IMR-90 (cell line): Measurements from ENCODE around the gene IQCC. TPM values are rescaled to one million over a fixed set of nuclear protein-coding genes. Genes with fewer than 3 reads are reported as not detected.
A peak's percentile ranks its signal among the peaks of the same experiment; 100 is the strongest.

Source experiments
- ATAC-seq: fragments of 200-7000 bp; cut with Tn5 transposase; 2 replicates; pipeline ENCODE4 v1.9.1; 2020; ENCODE audit warnings: low read depth, mild to moderate bottlenecking, moderate library complexity
- BruUV-seq: library from RNA; stranded (reverse); fragments of 400-500 nt; replicated peaks from 2 replicates; lab custom pipeline; 2021; lab: Mats Ljungman, UMichigan
- CTCF ChIA-PET: fragments of 300-600 bp; formaldehyde crosslinking; extraction: SDS; loops from one replicate; lab custom pipeline; 2021; ENCODE audit warnings: antibody characterized with exemption; lab: Yijun Ruan, JAX
- POLR2A ChIA-PET: fragments of 300-600 bp; sonication (Branson Sonifier 250); formaldehyde crosslinking; loops from one replicate; lab custom pipeline; 2022; ENCODE audit warnings: antibody characterized with exemption; ENCODE audit not compliant: unreplicated experiment; lab: Charles Lee
- DNase-seq: peaks from one replicate; pipeline ENCODE4 v3.0.0; 2013
- H2AFZ ChIP-seq: replicated peaks from 2 replicates; pipeline ENCODE3; 2013; ENCODE audit warnings: low read length, mild to moderate bottlenecking; ENCODE audit not compliant: poor library complexity
- H2AK5ac ChIP-seq: 2 replicates; pipeline ENCODE4 v1.6.1; 2013; ENCODE audit warnings: low read depth, low read length, inconsistent platforms
- H2AK9ac ChIP-seq: replicated peaks from 2 replicates; pipeline ENCODE3; 2013; ENCODE audit warnings: mild to moderate bottlenecking, low read depth, low read length, moderate library complexity; ENCODE audit not compliant: poor library complexity
- H2BK120ac ChIP-seq: 2 replicates; pipeline ENCODE4 v1.6.1; 2013; ENCODE audit warnings: low read depth, low read length, inconsistent platforms
- H2BK15ac ChIP-seq: 3 replicates; pipeline ENCODE4 v1.6.1; 2013; ENCODE audit warnings: low read depth, low read length, inconsistent platforms
- H2BK20ac ChIP-seq: 2 replicates; pipeline ENCODE4 v1.6.1; 2013; ENCODE audit warnings: low read depth, mild to moderate bottlenecking, inconsistent platforms, low read length, moderate library complexity
- H2BK5ac ChIP-seq: 2 replicates; pipeline ENCODE4 v1.6.1; 2013; ENCODE audit warnings: mild to moderate bottlenecking, low read depth, low read length, inconsistent platforms; ENCODE audit not compliant: poor library complexity, severe bottlenecking
- H3K14ac ChIP-seq: replicated peaks from 2 replicates; pipeline ENCODE4 v1.6.1; 2013; ENCODE audit warnings: low read depth, low read length, inconsistent platforms
- H3K18ac ChIP-seq: 2 replicates; pipeline ENCODE4 v1.6.1; 2013; ENCODE audit warnings: low read depth, low read length, control low read depth
- H3K23ac ChIP-seq: 2 replicates; pipeline ENCODE4 v1.6.1; 2013; ENCODE audit warnings: low read depth, low read length, inconsistent platforms
- H3K27ac ChIP-seq: 2 replicates; pipeline ENCODE4 v1.5.1; 2013; ENCODE audit warnings: mild to moderate bottlenecking, control low read depth, low read length; ENCODE audit not compliant: insufficient read depth
- H3K27me3 ChIP-seq: 2 replicates; pipeline ENCODE4 v1.6.1; 2013; ENCODE audit warnings: low read length; ENCODE audit not compliant: control insufficient read depth, insufficient read depth
- H3K36me3 ChIP-seq: 2 replicates; pipeline ENCODE4 v1.6.1; 2013; ENCODE audit warnings: low read length, mixed read lengths; ENCODE audit not compliant: control insufficient read depth, insufficient read depth
- H3K4ac ChIP-seq: 2 replicates; pipeline ENCODE4 v1.6.1; 2013; ENCODE audit warnings: low read depth, low read length, inconsistent platforms
- H3K4me1 ChIP-seq: 2 replicates; pipeline ENCODE4 v1.6.1; 2013; ENCODE audit warnings: low read length, mixed read lengths; ENCODE audit not compliant: control insufficient read depth, insufficient read depth
- H3K4me2 ChIP-seq: 2 replicates; pipeline ENCODE4 v1.6.1; 2013; ENCODE audit warnings: low read depth, mild to moderate bottlenecking, control low read depth, low read length, moderate library complexity
- H3K4me3 ChIP-seq: 2 replicates; pipeline ENCODE4 v1.5.1; 2013; ENCODE audit warnings: low read depth, mild to moderate bottlenecking, control low read depth, low read length, moderate library complexity; ENCODE audit not compliant: insufficient read depth
- H3K56ac ChIP-seq: 2 replicates; pipeline ENCODE4 v1.6.1; 2013; ENCODE audit warnings: low read length, inconsistent platforms; ENCODE audit not compliant: insufficient read depth; ENCODE audit errors: extremely low read depth
- H3K79me1 ChIP-seq, 2 experiments: 2 replicates each; pipeline ENCODE4 v1.6.1; 2013; ENCODE audit warnings: low read length in 2 of 2, inconsistent platforms in 1 of 2, low read depth in 1 of 2
- H3K9ac ChIP-seq: 2 replicates; pipeline ENCODE4 v1.6.1; 2013; ENCODE audit warnings: low read depth, low read length, control low read depth
- H3K9me1 ChIP-seq: 2 replicates; pipeline ENCODE4 v1.6.1; 2013; ENCODE audit warnings: low read length, inconsistent platforms; ENCODE audit not compliant: insufficient read depth
- H3K9me3 ChIP-seq: 2 replicates; pipeline ENCODE4 v1.6.1; 2013; ENCODE audit warnings: low read length; ENCODE audit not compliant: control insufficient read depth, insufficient read depth
- H4K20me1 ChIP-seq: 2 replicates; pipeline ENCODE4 v1.6.1; 2013; ENCODE audit warnings: low read length, inconsistent platforms; ENCODE audit not compliant: insufficient read depth
- H4K5ac ChIP-seq: 2 replicates; pipeline ENCODE4 v1.6.1; 2013; ENCODE audit warnings: mild to moderate bottlenecking, low read depth, low read length, control low read depth
- H4K8ac ChIP-seq, 2 experiments: 2 replicates each; pipeline ENCODE4 v1.6.1; 2013; ENCODE audit warnings: low read depth in 2 of 2, low read length in 2 of 2, control low read depth in 1 of 2, inconsistent platforms in 1 of 2
- H4K91ac ChIP-seq: 2 replicates; pipeline ENCODE4 v1.6.1; 2013; ENCODE audit warnings: low read depth, low read length, inconsistent platforms; ENCODE audit not compliant: insufficient read depth
- BHLHE40 ChIP-seq: fragments of 150-350 bp; IDR thresholded peaks from 2 replicates; pipeline ENCODE4 v1.6.1; 2016; ENCODE audit warnings: mild to moderate bottlenecking, low read depth, low read length
- CEBPB ChIP-seq: IDR thresholded peaks from 2 replicates; pipeline ENCODE4 v1.6.1; 2012; ENCODE audit warnings: low read depth, low read length, improper control_type of control experiment
- CHD1 ChIP-seq: IDR thresholded peaks from 2 replicates; pipeline ENCODE4 v1.6.1; 2012; ENCODE audit warnings: low read depth, low read length, improper control_type of control experiment
- CTCF ChIP-seq: conservative IDR thresholded peaks from 2 replicates; pipeline ENCODE4 v1.5.1; 2012; ENCODE audit warnings: mild to moderate bottlenecking, low read depth, low read length, improper control_type of control experiment
- ELK1 ChIP-seq: fragments of 150-350 bp; IDR thresholded peaks from 2 replicates; pipeline ENCODE4 v1.6.1; 2016; ENCODE audit warnings: low read depth, mild to moderate bottlenecking, low read length, moderate library complexity, borderline replicate concordance
- FOS ChIP-seq: fragments of 150-350 bp; IDR thresholded peaks from 2 replicates; pipeline ENCODE4 v1.6.1; 2016; ENCODE audit warnings: low read depth, low read length
- MAFK ChIP-seq: IDR thresholded peaks from 2 replicates; pipeline ENCODE4 v1.6.1; 2012; ENCODE audit warnings: low read depth, low read length, improper control_type of control experiment
- MAZ ChIP-seq: IDR thresholded peaks from 2 replicates; pipeline ENCODE4 v1.6.1; 2012; ENCODE audit warnings: low read depth, mild to moderate bottlenecking, low read length, improper control_type of control experiment, moderate library complexity, borderline replicate concordance
- NFE2L2 ChIP-seq: fragments of 150-350 bp; IDR thresholded peaks from 2 replicates; pipeline ENCODE4 v1.6.1; 2016; ENCODE audit warnings: low read depth, mild to moderate bottlenecking, low read length
- POLR2A ChIP-seq: IDR thresholded peaks from 2 replicates; pipeline ENCODE4 v1.6.1; 2012; ENCODE audit warnings: mild to moderate bottlenecking, low read depth, low read length
- RAD21 ChIP-seq: IDR thresholded peaks from 2 replicates; pipeline ENCODE4 v1.6.1; 2012; ENCODE audit warnings: low read length, improper control_type of control experiment
- SMC3 ChIP-seq: fragments of 150-350 bp; IDR thresholded peaks from 2 replicates; pipeline ENCODE4 v1.6.1; 2016; ENCODE audit warnings: low read depth, mild to moderate bottlenecking, antibody characterized with exemption, low read length, moderate library complexity
- WGBS, 2 experiments: methylation state at CpG; one replicate each; pipeline versions ENCODE4 v1.1.5 to v1.1.7; 2013; ENCODE audit warnings: missing lambda C conversion rate in 2 of 2; ENCODE audit not compliant: insufficient read length in 1 of 2; ENCODE audit errors: extremely low coverage in 2 of 2; 5-methylcytosine and 5-hydroxymethylcytosine counted together
- dilution Hi-C: fragments of 300-500 bp; cut with HindIII; formaldehyde crosslinking; loops from one replicate; pipeline ENCODE4 v1.14.3; 2018; ENCODE audit warnings: low sequenced_read_pairs; ENCODE audit not compliant: unreplicated experiment
- in situ Hi-C: fragments of 300-500 bp; cut with MboI; formaldehyde crosslinking; loops from 3 replicates; pipeline ENCODE4 v1.14.3; 2019; ENCODE audit warnings: low sequenced_read_pairs, inconsistent platforms, mixed read lengths
- intact Hi-C: fragments of 100-400 bp; cut with micrococcal nuclease; formaldehyde crosslinking; loops from 2 replicates; pipeline ENCODE4 v1.10.0; 2022
- polyA plus RNA-seq, 3 experiments: library from polyadenylated mRNA; depleted of rRNA; stranded (reverse); fragments of >200 nt; gene quantifications; 2 replicates each; pipeline ENCODE4 v1.2.3, GENCODE V29; 2012; ENCODE audit warnings: low replicate concordance in 1 of 3
- total RNA-seq: library from RNA; depleted of rRNA; stranded (reverse); fragments of >200 nt; gene quantifications from 2 replicates; pipeline ENCODE4 v1.2.3, GENCODE V29; 2012
- TF ChIP-seq, protein P1 (sequence below): fragments of 150-350 bp; IDR thresholded peaks from 2 replicates; pipeline ENCODE4 v1.6.1; 2017; ENCODE audit warnings: mild to moderate bottlenecking, antibody characterized with exemption, low read length, low read depth

Gene IQCC
- total and polyA plus RNA-seq, 2 of the 4 experiments (the other 2 are of a cell fraction): 1.6 to 2.2 TPM

- Histone ChIP-seq H3K4me3 (peak overlapping the region; percentile 49), H3K36me3 (peaks cover 28% of the 10 kb centered on the region), H3K27ac (peak overlapping the region; percentile 90), H2BK15ac (peak overlapping the region; percentile 63; the same call in 1 of the 3 replicates), H2BK20ac (no peak overlapping the region; the same call in 1 of the 2 replicates), H2AK5ac (peak overlapping the region; percentile 81), H4K20me1 (peaks cover 22% of the 10 kb centered on the region), H2BK120ac (peak overlapping the region; percentile 86), H3K9ac (peak overlapping the region; percentile 97), H4K8ac (peak overlapping the region; percentile 91 to 95), H3K79me1 (peaks cover 13 to 51% of the 10 kb centered on the region in 2 experiments; a peak in 3 of 4 replicates), H3K4me2 (peak overlapping the region; percentile 90), H3K9me3 (no peaks in the 10 kb centered on the region), H4K5ac (peak overlapping the region; percentile 72), H4K91ac (peak overlapping the region; percentile 95), H3K14ac (peak overlapping the region; percentile 96), H3K9me1 (peaks cover 12% of the 10 kb centered on the region; the same call in 1 of the 2 replicates), H2AK9ac (peak overlapping the region; percentile 98), H3K4ac (peak overlapping the region; percentile 92), H3K18ac (peak overlapping the region; percentile 79), H3K27me3 (no peaks in the 10 kb centered on the region), H3K4me1 (peaks cover 22% of the 10 kb centered on the region), H3K56ac (peak overlapping the region; percentile 97), H2AFZ (peak overlapping the region; percentile 98), H2BK5ac (peak overlapping the region; percentile 90), H3K23ac (peak overlapping the region; percentile 93)
- CTCF ChIA-PET: no interaction called here
- dilution Hi-C loops (no loop called here), intact Hi-C loops (loop anchor here (2.0 kb wide), 2 partner anchors 72 to 108 kb away; partner anchors contain the start of genes KPNA6 and TMEM39B), in situ Hi-C loops (no loop called here)
- peak; percentile 31 for ATAC-seq
- peak; percentile 59 for DNase-seq
- POLR2A ChIA-PET: interaction anchor here (0.5 to 0.7 kb wide), 3 partner anchors 11 to 66 kb away, joined by 3 to 30 read pairs (median 3); no protein-coding TSS in a partner anchor
- BruUV-seq: TSS peak; percentile 7
- 0% methylated on average over 9 of the region's 36 CpGs; no CpG with 5 or more reads in 1 of the 2 experiments for WGBS, 2 experiments
- TF ChIP-seq MAFK: no peak
- peak; percentile 9; the same call in 1 of the 2 replicates for TF ChIP-seq NFE2L2
- TF ChIP-seq SMC3: no peak
- no peak for TF ChIP-seq FOS
- no peak for TF ChIP-seq ELK1
- no peak for TF ChIP-seq BHLHE40
- no peak for TF ChIP-seq CHD1
- no peak; the same call in 1 of the 2 replicates for TF ChIP-seq POLR2A
- no peak; the same call in 1 of the 2 replicates for TF ChIP-seq RAD21
- no peak for TF ChIP-seq MAZ
- TF ChIP-seq CEBPB: 0 out of 2 replicates have a peak, but pooled peaks have one; percentile 33
- TF ChIP-seq, protein P1, sequence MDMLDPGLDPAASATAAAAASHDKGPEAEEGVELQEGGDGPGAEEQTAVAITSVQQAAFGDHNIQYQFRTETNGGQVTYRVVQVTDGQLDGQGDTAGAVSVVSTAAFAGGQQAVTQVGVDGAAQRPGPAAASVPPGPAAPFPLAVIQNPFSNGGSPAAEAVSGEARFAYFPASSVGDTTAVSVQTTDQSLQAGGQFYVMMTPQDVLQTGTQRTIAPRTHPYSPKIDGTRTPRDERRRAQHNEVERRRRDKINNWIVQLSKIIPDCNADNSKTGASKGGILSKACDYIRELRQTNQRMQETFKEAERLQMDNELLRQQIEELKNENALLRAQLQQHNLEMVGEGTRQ: no peak
- TF ChIP-seq CTCF: no peak
These were observed 25.0 kb upstream of the IQCC start for GRCh38 chr1:32180186-32181060.
